ENCODE data around the gene VIPAS39. TPM values are rescaled to one million over a fixed set of nuclear protein-coding genes. Genes with fewer than 3 reads are reported as not detected.
"Not testable (repeated sequence)": the region's sequence is repeated elsewhere in the genome, so short reads cannot be mapped to it uniquely, and the experiment has no call there.

VIPAS39 gene
- total RNA-seq, 1 donor from 2014 or later = 20.0 TPM

DNA sequence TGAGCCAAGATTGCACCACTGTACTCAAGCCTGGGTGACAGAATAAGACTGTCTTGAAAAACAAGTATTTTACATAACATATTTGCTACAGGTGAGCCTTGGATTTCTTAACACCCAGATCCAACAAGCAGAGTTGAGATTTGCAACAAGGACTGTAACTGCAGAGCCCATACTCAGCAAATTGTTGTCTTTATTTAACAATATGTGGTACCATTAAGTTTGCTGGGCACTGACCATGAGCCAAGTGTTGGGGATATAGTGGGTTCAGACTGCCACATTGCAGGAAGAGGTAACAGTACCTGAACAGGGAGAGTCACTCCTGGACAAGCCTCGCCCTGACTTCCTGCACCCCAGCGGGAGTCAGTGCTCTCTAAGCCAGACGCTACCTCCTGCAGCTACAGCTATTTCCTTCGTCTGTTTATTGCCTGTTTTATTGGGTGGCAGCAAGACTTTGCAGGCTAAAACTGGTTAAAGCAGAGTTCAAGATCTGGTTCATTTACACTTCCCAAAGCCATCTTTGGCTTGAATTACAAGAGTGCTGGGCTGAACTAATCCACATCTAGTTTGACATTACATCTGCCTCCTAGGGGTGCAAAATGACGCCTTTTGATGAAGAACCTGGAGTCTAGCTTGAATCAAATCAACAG is 12.9 kb upstream of the VIPAS39 start:
- no peak for DNase-seq (ENCODE audit: low read depth)

DNA sequence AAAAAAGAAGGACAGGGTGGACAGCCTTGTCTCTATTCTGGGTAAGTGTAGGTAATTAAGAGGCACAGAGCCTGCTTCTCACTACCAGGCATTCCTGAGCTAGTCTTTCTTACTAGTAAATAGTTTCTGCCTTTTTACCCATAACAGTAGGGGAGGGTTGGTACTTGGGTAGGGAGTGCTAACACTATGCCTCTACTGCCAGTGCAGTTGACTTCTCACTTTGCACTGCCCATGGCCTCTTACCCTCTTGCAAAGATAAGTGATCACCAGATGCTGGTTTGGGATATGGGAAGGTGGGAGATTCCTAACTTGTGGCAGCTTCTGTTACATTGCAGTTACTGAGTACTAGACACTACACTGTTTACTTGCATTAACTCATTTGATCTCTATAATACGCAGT is 12.1 kb upstream of the VIPAS39 start:
- DNase-seq (ENCODE audit: low read depth) = no peak

DNA sequence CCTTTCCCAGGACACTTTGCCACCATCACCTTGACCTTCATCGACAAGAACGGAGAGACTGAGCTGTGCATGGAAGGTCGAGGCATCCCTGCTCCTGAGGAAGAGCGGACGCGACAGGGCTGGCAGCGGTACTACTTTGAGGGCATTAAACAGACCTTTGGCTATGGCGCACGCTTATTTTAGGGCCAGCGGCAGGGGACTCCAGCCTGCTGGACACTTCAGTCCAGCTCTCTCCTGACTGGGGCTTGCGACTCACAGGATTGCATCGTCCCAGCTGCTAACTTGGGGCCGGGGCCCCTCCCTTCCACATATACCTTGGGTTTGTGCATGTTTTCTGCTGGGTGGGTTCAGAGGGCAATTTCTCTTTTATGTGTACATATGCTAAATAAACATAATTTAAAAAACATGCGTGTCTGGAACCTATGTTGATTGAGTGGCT is 11.7 kb upstream of the VIPAS39 start:
- DNase-seq (ENCODE audit: low read depth) = no peak

DNA sequence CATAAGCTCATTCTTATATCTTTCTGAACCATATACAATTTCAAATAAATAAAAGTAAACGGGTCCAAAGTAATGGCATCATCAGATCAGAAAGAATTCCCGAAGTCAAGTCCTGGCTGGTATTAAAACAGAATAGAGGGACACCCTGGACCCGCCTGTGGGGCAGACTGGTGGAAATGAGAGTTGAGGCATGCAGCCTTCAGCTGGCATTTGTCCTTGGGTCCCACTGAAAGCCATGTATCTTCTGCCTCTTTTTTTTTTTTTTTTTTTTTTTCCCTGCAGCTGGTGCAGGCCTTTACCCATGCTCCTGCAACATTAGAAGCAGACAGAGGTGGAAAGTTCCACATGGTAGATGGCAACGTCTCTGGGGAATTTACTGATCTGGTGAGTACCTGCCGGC is 10.4 kb upstream of the VIPAS39 start:
- no peak for DNase-seq (ENCODE audit: low read depth)

DNA sequence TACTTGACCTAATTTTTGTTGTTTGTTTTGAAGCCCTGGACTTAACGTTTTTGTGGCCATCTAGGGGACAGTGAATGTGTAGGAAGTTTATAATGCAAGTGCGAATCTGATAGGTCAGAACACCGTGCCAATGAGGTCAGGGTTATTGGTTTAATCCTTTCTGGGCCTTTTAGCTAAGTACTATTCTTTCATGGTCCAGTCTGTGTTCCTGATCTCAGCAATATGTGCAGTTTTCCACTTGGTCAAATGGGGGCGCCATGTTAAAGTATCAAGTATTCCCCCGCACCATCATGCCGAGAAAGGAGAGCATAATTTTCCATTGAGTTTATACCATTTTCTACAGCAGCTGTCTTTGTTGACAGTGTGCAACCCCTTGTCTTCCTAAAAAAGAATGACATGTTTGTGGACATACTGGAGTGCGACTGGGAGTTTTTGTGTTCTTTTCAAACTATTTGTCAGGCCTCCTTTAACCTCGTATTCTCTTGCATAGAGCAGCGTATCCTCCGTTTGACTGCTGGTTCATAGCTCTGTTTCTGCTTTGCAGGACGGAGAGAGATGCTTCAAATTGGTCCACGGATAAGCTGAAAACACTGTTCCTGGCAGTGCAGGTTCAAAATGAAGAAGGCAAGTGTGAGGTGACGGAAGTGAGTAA is 1.8 kb upstream of the VIPAS39 start:
- DNase-seq (ENCODE audit: low read depth) = peak; percentile 77

DNA sequence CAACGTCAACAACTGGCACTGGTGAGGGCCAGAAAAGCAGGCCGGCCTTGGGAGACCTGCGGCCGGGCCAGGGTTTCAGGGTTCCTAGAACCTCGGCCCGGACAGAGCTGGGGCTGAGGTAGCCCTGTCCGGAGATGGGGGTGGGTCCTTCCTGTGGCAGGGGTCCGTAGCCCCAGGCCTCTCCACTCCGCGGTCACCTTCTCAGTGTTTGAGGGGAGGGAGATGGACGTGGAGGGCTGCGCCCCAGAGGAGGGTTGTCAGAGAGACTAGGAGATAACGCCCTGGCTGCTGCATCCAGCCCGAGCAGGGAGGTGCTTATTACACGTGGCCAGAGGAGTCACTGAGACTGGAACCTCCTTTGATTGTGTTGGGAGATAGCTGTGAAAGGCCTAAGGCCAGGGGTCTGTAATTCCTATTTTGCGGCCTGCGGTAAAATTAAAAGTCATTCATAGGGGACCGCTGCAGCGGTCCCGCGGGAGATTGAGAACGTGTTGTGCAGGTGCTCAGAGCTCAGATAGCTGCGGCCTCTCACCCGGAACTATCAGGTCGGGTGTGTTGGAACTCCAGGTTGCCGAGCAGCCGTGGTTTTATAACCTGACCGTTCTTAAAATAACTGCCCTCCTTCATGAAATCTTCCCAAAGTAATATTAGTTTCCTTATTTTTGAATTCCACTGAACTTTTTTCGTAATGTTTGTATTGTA is 999 bp upstream of the VIPAS39 start:
- DNase-seq (ENCODE audit: low read depth) = peak; percentile 27

DNA sequence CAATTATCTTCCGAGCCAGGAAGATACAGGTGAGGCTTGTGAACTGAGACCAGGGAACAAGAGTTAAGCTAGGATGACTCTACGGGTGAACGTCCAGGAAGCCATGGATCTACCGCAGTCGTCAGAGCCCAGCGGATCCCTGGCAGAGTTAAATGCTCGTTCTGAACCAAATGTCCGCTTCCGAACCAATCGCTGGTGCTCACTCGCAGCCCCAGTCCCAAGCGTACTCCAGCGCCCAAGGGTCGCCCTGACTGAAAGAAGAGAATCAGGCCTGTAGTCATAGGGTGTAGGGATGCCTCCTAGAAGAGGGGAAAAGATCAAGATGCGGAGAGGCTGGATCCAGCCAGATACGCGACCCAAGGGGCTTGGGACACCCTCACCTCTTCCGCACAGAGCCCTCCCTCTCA is 283 bp downstream of the VIPAS39 start:
- DNase-seq (ENCODE audit: low read depth) = no peak

DNA sequence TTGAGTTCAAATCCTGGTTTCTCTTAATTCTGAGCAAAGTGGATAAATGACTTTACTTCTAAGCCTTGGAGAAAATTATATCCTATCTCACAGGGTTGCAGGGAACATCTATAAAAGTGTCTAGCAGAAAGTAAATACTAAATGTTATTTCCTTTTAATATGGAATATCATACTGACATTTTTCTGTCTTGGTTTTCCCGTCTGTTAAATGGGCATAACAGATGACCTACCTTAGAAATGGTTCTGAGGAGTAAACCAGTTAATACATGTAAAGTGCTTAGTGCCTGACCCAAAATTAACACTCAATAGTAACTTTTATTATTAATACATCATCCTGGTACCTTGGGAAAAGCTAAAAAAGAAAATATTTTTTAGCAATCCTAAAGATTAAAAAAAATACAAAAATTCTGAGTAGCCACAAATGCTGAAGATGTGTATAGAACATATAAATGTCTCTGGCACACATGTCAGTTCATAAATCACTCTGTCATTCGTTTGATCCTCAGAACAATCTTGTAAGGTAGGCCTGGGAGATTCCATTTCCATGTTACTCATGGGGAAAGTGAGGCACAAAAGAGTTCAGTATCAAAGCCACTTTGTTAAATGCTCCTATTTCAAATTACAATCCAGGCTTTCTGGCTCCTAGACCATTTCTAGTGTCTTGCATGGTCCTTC is 1.3 kb downstream of the VIPAS39 start:
- no peak for DNase-seq (ENCODE audit: low read depth)

DNA sequence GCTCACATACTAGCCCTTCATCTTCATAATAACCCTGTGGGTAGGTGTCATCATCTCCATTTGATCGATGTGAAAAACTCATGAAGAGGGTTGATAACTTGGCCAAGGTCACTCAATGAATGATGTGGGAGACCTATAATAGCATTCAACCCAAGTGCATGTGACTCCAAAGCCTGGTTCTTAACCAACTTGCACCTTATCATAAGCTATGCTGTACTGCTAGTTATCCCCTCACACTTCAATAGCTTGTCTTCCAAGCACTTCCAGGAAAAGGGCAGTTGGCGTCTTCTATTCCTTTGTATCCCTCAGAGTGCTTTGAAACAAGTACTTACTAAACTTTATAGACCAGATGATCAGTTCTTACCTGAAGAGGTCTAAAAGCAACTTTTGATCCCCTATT is 15.2 kb downstream of the VIPAS39 start:
- DNase-seq (ENCODE audit: low read depth) = no peak

DNA sequence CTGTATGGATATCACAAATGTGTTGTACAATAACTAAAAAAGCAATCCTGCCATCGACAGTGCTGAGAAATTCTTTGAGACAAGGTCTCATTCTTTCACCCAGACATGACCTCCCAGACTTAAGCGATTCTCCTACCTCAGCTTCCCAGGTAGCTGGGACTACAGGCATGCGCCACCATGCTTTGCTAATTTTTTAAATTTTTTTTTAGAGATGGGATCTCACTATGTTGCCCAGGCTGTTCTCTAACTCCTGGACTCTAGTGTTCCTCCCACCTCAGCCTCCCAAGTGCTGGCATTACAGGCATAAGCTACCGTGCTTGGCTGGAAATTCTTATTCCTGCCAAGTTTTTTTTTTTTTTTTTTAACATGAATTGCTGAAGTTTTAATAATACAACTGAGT is 17.5 kb downstream of the VIPAS39 start:
- DNase-seq (ENCODE audit: low read depth) = no peak

DNA sequence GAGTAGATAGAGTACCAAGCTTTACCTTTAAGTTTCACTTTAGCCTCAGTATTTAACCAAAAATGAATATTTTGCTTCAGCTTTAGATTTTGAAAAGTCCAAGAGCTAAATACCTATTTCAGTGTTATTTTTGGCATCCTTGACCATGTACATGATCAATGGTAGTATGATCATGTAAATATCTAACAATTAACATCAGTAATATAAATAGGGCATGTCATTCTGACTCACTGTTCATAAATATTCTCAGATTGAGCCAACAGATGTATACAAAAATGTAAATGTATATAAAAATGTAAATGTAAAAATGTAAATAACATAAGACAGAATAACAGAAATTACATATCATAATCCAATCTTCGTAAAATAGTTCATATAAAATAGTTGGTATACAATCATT is 18.8 kb downstream of the VIPAS39 start:
- DNase-seq (ENCODE audit: low read depth) = no peak

DNA sequence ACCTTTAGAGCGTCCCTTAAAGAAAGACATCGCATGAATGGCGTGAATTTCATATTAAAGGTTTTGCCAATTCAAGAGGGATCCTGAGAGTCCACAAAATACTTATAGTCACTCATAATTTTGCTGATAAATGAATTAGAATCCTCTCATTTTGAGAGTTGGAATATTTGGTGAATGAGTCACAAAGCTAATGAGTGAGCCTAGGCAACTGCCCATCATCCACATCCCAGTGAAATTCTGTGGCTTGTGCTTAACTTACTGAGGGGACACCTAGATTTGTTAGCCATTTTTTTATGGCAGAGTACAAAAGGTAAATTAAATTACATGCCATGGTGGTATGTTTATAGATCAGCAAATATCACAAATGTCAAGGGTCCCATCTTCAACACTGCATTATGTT is 21.4 kb downstream of the VIPAS39 start:
- DNase-seq (ENCODE audit: low read depth) = no peak

DNA sequence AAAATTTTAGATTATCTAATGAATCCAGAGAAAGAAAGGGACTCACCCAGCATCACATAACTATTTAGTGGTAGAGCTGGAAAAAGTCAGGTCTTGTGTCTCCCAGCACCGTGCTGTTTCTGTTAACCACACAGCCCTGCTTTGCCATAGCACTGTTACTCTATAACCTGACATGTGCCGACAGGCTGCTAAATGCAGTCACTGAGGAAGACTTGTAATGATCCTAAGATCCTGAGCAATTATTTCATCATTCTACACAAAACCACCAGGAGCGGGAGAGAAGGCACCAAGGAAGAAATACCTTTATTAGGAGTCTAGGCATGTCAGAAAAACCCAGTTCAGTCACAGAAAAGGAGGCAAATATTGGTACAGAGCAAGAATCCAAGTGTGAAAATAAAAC is 31.0 kb downstream of the VIPAS39 start:
- no peak for DNase-seq (ENCODE audit: low read depth)

DNA sequence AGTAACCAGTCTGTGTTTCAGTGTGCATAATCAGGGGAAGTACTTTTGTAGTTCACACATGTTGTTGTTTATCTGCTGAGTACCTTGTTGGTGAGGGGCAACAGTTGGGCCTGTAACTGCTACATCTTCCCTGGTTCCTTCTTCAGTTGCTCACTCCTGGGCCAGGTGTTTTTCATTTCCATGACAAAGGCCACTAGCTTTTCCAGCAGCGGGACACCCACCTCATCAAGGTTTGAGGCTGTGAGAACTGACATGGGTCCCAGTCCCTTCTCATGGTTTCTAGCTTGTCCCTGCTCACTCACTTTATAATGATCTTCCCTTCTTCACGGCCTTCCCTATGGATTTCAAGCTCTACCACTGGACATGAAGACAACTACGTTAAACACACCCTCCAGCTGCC is 32.5 kb downstream of the VIPAS39 start:
- DNase-seq (ENCODE audit: low read depth) = no peak

DNA sequence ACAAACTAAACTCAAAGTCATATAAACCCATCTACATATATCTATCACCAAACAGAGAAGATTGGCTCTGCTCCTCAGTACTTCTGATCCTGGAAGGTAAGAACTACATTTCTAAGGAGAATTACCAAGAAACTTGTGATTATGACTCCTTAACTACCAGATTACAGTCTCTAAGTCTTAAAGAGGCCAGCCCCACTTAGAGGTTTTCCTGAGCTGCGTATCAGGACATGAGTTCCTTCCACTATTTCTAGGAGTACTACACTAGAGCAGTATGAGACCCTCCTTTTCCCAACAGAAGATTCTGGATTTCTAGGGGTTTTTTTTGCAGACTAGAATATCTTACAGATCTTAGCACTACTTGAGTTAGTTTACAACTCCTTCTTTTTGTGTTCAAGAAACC is 34.0 kb downstream of the VIPAS39 start, which contains the start of gene NOXRED1:
Gene NOXRED1 (minus strand): TSS at position 101 of the 400 bp plus-strand sequence. CDS start 634 bp downstream, outside the sequence.
- no peak for DNase-seq (ENCODE audit: low read depth)

DNA sequence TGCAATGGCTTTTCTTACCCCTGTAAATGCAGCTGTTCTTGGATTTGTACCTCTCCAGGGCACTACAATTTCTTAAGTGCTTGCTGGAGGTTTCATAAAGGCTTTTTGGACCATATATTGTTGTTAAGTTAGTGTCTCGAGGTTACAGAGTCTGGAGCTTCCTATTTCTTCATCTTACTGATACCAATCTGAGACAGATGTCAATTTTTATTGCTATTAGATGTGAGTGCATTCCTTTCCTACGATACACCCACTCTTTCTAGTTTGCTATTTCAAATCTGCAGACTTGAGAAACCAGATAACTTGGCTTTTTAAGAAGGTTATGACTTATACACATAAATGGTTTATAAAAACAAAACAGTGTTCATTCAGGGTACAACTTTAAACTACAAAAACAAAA is 36.2 kb downstream of the VIPAS39 start:
- DNase-seq (ENCODE audit: low read depth) = no peak

DNA sequence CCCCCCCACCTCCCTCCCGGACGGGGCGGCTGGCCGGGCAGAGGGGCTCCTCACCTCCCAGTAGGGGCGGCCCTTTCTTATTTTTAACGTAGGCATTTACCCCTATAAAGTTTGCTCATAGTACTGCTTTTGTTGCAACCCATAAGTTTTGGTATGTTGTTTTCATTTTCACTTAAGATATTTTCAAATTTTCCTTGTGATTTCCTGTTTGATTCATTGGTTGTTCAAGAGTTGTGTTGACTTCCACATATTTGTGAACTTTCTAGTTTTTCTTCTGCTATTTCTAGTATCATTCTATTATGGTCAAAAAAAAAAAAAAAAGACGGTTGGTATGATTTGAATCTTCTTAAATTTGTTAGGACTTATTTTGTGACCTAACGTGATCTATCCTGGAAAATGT is 40.6 kb downstream of the VIPAS39 start:
- DNase-seq (ENCODE audit: low read depth) = no peak

DNA sequence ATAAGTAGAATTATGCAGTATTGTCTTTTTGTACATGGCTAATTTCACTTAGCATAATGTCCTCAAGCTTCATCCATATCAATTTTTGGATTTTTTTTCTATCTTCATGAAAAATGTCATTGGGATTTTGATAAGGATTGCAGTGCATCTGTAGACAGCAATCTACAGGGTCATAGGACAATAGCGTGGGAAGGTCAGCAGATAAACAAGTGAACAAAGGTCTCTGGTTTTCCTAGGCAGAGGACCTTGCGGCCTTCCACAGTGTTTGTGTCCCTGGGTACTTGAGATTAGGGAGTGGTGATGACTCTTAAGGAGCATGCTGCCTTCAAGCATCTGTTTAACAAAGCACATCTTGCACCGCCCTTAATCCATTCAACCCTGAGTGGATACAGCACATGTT is 41.3 kb downstream of the VIPAS39 start:
- DNase-seq (ENCODE audit: low read depth) = not testable (repeated sequence)

DNA sequence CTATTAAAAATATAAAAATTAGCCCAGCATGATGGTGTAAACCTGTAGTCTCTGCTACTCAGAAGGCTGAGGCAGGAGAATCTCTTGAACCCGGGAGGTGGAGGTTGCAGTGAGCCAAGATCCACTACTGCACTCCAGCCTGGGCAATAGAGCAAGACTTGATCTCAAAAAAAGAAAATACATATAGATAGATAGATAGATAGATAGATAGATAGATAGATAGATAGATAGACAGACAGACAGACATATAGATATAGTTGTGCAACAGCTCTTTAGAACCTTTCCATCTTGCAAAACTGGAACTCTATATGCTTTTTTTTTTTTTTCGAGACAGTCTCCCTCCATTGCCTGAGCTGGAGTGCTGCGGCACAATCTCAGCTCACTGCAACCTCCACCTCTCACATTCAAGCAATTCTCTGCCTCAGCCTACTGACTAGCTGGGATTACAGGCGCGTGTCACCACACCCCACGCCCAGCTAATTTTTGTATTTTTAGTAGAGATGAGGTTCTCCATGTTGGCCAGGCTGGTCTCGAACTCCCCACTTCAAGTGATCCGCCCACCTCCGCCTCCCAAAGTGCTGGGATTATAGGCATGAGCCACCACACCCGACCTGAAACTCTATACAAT is 41.9 kb downstream of the VIPAS39 start:
- DNase-seq (ENCODE audit: low read depth) = not testable (repeated sequence)

DNA sequence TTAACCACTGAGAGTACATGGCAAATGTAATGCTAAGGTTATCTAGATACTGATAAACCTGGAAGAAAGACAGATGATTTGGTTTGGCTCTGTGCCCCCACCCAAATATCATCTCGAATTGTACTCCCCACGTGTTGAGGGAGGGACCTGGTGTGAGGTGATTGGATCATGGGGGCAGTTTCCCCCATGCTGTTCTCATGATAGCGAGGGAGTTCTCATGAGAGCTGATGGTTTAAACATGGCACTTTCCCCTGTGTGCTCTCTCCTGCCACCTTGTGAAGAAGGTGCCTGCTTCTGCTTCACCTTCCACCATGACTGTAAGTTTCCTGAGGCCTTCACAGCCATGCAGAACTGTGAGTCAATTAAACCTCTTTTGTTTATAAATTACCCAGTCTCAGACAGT is 48.3 kb downstream of the VIPAS39 start:
- peak; percentile 3 for DNase-seq (ENCODE audit: low read depth)

DNA sequence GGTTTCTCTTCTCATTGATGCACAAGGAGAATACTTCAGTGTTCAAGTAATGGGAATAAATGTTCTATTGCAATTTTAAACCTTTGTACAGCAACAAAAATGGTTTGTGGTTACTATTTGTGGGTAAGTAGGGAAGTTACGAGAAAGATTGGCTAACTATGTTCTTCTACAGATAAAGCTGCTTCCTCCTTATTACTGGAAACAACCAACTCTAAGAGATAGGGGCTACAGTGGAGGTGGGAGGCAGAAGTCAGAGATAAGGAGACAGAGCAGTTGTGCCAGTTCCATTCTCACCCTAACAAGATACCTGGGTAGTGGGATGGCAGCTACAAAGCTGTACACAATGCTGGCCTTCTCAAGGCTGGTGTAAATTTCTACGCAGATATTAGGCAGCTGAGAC is 50.2 kb downstream of the VIPAS39 start:
- DNase-seq (ENCODE audit: low read depth) = no peak

Measured in myocyte (in vitro differentiated cells).